GM23338 (cell line): Measurements from ENCODE around the gene CIDEB. TPM values are rescaled to one million over a fixed set of nuclear protein-coding genes. Genes with fewer than 3 reads are reported as not detected.

Experiments used
- ATAC-seq: fragments of 200-7000 bp; cut with Tn5 transposase; 3 replicates; pipeline ENCODE4 v1.9.1; 2020
- DNase-seq: peaks from one replicate; pipeline ENCODE4 v3.0.0-alpha.2; 2015; ENCODE audit warnings: low spot score
- H2AFZ ChIP-seq: fragments of 200-600 bp; sonication (generic); 2 replicates; pipeline ENCODE4 v1.8.0; 2016; ENCODE audit warnings: antibody characterized with exemption, mild to moderate bottlenecking, moderate library complexity
- H3F3A ChIP-seq: fragments of 200-600 bp; sonication (generic); replicated peaks from 2 replicates; pipeline ENCODE4 v1.8.0; 2017; ENCODE audit warnings: antibody characterized with exemption, mixed run types, low read depth
- H3K27ac ChIP-seq: fragments of 200-600 bp; sonication (generic); 2 replicates; pipeline ENCODE4 v1.6.1; 2016; ENCODE audit warnings: low read depth
- H3K27me3 ChIP-seq: fragments of 200-600 bp; sonication (generic); 2 replicates; pipeline ENCODE4 v1.8.0; 2016; ENCODE audit warnings: mild to moderate bottlenecking, mixed run types, moderate library complexity; ENCODE audit not compliant: insufficient read depth
- H3K36me3 ChIP-seq: fragments of 200-600 bp; sonication (generic); 2 replicates; pipeline ENCODE4 v1.8.0; 2016; ENCODE audit warnings: mild to moderate bottlenecking; ENCODE audit not compliant: insufficient read depth
- H3K4me1 ChIP-seq: fragments of 200-600 bp; sonication (generic); 2 replicates; pipeline ENCODE4 v1.8.0; 2016; ENCODE audit warnings: mild to moderate bottlenecking, moderate library complexity; ENCODE audit not compliant: insufficient read depth
- H3K4me2 ChIP-seq: fragments of 200-600 bp; sonication (generic); 2 replicates; pipeline ENCODE4 v1.7.1; 2017; ENCODE audit warnings: mixed run types
- H3K4me3 ChIP-seq: fragments of 200-600 bp; sonication (generic); 2 replicates; pipeline ENCODE4 v1.6.1; 2016; ENCODE audit warnings: mixed run types
- H3K79me2 ChIP-seq: fragments of 200-600 bp; sonication (generic); replicated peaks from 2 replicates; pipeline ENCODE4 v1.8.0; 2017; ENCODE audit warnings: mild to moderate bottlenecking; ENCODE audit not compliant: insufficient read depth
- H3K9me2 ChIP-seq: fragments of 200-600 bp; sonication (generic); 2 replicates; pipeline ENCODE4 v1.8.0; 2017; ENCODE audit not compliant: insufficient read depth
- H4K20me1 ChIP-seq: fragments of 200-600 bp; sonication (generic); replicated peaks from 2 replicates; pipeline ENCODE4 v1.8.0; 2017; ENCODE audit warnings: mild to moderate bottlenecking; ENCODE audit not compliant: insufficient read depth
- H3K27ac Mint-ChIP-seq: 2 replicates; pipeline ENCODE4 v1.8.0; 2020; ENCODE audit warnings: inconsistent platforms, mild to moderate bottlenecking, moderate library complexity, mixed read lengths
- H3K27me3 Mint-ChIP-seq: 3 replicates; pipeline ENCODE4 v1.8.0; 2022; ENCODE audit warnings: low read depth, mild to moderate bottlenecking, moderate library complexity, mixed read lengths, inconsistent platforms; ENCODE audit not compliant: insufficient read depth, poor library complexity
- H3K36me3 Mint-ChIP-seq: 3 replicates; pipeline ENCODE4 v1.8.0; 2021; ENCODE audit warnings: low read depth, mild to moderate bottlenecking, inconsistent platforms, moderate library complexity, mixed read lengths
- H3K4me1 Mint-ChIP-seq: 3 replicates; pipeline ENCODE4 v1.8.0; 2020; ENCODE audit warnings: mild to moderate bottlenecking, inconsistent platforms, mixed read lengths
- H3K4me3 Mint-ChIP-seq: 3 replicates; pipeline ENCODE4 v1.8.0; 2021; ENCODE audit warnings: moderate library complexity, mild to moderate bottlenecking, inconsistent platforms, mixed read lengths
- H3K9me3 Mint-ChIP-seq: 3 replicates; pipeline ENCODE4 v1.8.0; 2020; ENCODE audit warnings: moderate library complexity, mild to moderate bottlenecking, inconsistent platforms, mixed read lengths
- CTCF ChIP-seq, 2 experiments: fragments of 200-600 bp in 1 of 2; sonication (generic) in 1 of 2; conservative IDR thresholded peaks; 2 replicates each; pipeline versions ENCODE4 v1.5.1 to v1.6.1; 2016 to 2017; ENCODE audit warnings: antibody characterized with exemption in 2 of 2, low read depth in 2 of 2, mild to moderate bottlenecking in 2 of 2, moderate library complexity in 1 of 2
- ZNF331 ChIP-seq: fragments of 250-450 bp; sonication (Bioruptor Pico); IDR thresholded peaks from 2 replicates; pipeline ENCODE4 v1.5.0; 2020; ENCODE audit warnings: low read depth, mild to moderate bottlenecking, moderate library complexity
- polyA plus RNA-seq: library from polyadenylated mRNA; unstranded; fragments of >200 nt; fragmentation: Nextera tagmentation; extraction: Ambion mirVana; gene quantifications from 2 replicates; pipeline ENCODE4 v1.2.1, GENCODE V29; 2016
- total RNA-seq: library from RNA; depleted of rRNA; stranded (reverse); fragments of >200 nt; shearing (Covaris generic); gene quantifications from 2 replicates; pipeline ENCODE4 v1.2.3, GENCODE V29; 2014

Gene CIDEB
- total and polyA plus RNA-seq, 2 experiments from 2014 or later = 3.4 to 4.6 TPM

GRCh38 chr14:24316597-24316950 lies 8.8 kb upstream of the CIDEB start:
- Mint-ChIP-seq H3K27me3 (peaks cover 46% of the 10 kb centered on the region), H3K27ac (no peak overlapping the region), H3K9me3 (no peaks in the 10 kb centered on the region), H3K4me1 (peaks cover under 1% of the 10 kb centered on the region; the same call in 2 of the 3 replicates), H3K36me3 (no peaks in the 10 kb centered on the region; the same call in 1 of the 3 replicates), H3K4me3 (no peak overlapping the region)
- no peaks in the 10 kb centered on the region for H3K79me2 ChIP-seq
- H3F3A ChIP-seq = no peaks in the 10 kb centered on the region
- no peak overlapping the region for H3K4me2 ChIP-seq
- no peaks in the 10 kb centered on the region for H3K36me3 ChIP-seq
- H3K27me3 ChIP-seq = peaks cover 64% of the 10 kb centered on the region
- H3K4me3 ChIP-seq = 0 out of 2 replicates have a peak overlapping the region, but pooled peaks have one; percentile 28
- TF ChIP-seq ZNF331 (CRISPR knock-in tag) (no peak), CTCF (conservative IDR thresholded peaks at IDR 0.05; ENCODE audit: low read depth in 2 of 2) (0 out of 4 replicates have a peak, but pooled peaks of 1 of the 2 experiments have one; percentile 4)
- no peak overlapping the region for H3K27ac ChIP-seq
- no peaks in the 10 kb centered on the region for H3K4me1 ChIP-seq
- peak overlapping the region; percentile 56; the same call in 1 of the 2 replicates for H2AFZ ChIP-seq
- peak; percentile 48; the same call in 2 of the 3 replicates for ATAC-seq
- DNase-seq = no peak
- H3K9me2 ChIP-seq = no peaks in the 10 kb centered on the region
- no peaks in the 10 kb centered on the region for H4K20me1 ChIP-seq

DNA sequence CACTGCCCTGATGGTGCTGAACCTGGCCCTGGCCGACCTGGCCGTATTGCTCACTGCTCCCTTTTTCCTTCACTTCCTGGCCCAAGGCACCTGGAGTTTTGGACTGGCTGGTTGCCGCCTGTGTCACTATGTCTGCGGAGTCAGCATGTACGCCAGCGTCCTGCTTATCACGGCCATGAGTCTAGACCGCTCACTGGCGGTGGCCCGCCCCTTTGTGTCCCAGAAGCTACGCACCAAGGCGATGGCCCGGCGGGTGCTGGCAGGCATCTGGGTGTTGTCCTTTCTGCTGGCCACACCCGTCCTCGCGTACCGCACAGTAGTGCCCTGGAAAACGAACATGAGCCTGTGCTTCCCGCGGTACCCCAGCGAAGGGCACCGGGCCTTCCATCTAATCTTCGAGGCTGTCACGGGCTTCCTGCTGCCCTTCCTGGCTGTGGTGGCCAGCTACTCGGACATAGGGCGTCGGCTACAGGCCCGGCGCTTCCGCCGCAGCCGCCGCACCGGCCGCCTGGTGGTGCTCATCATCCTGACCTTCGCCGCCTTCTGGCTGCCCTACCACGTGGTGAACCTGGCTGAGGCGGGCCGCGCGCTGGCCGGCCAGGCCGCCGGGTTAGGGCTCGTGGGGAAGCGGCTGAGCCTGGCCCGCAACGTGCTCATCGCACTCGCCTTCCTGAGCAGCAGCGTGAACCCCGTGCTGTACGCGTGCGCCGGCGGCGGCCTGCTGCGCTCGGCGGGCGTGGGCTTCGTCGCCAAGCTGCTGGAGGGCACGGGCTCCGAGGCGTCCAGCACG lies 8.2 kb upstream of the CIDEB start:
- H4K20me1 ChIP-seq = no peaks in the 10 kb centered on the region
- Mint-ChIP-seq H3K9me3 (no peaks in the 10 kb centered on the region), H3K36me3 (no peaks in the 10 kb centered on the region; the same call in 1 of the 3 replicates), H3K27ac (no peak overlapping the region), H3K27me3 (peaks cover 46% of the 10 kb centered on the region), H3K4me3 (no peak overlapping the region), H3K4me1 (no peaks in the 10 kb centered on the region; the same call in 2 of the 3 replicates)
- H2AFZ ChIP-seq = peak overlapping the region; percentile 56; the same call in 1 of the 2 replicates
- 0 out of 2 replicates have a peak overlapping the region, but pooled peaks have one; percentile 28 for H3K4me3 ChIP-seq
- H3K4me1 ChIP-seq = no peaks in the 10 kb centered on the region
- no peaks in the 10 kb centered on the region for H3K79me2 ChIP-seq
- no peaks in the 10 kb centered on the region for H3K9me2 ChIP-seq
- ATAC-seq = peak; percentile 80
- H3K4me2 ChIP-seq = no peak overlapping the region
- H3F3A ChIP-seq = no peaks in the 10 kb centered on the region
- DNase-seq = peak; percentile 82
- peaks cover 64% of the 10 kb centered on the region for H3K27me3 ChIP-seq
- no peak overlapping the region for H3K27ac ChIP-seq
- peak; percentile 35 to 57 for TF ChIP-seq CTCF (conservative IDR thresholded peaks at IDR 0.05; ENCODE audit: low read depth in 2 of 2)
- no peak for TF ChIP-seq ZNF331 (CRISPR knock-in tag)
- H3K36me3 ChIP-seq = no peaks in the 10 kb centered on the region
